GM21825 (cell line): ENCODE results near the gene PHF2.

ENCODE experiments used
- ATAC-seq: cut with Tn5 transposase; IDR thresholded peaks from one replicate; pipeline ENCODE4 v1.9.1; 2021; ENCODE audit warnings: mild to moderate bottlenecking, moderate library complexity; ENCODE audit not compliant: unreplicated experiment

Gene PHF2

DNA sequence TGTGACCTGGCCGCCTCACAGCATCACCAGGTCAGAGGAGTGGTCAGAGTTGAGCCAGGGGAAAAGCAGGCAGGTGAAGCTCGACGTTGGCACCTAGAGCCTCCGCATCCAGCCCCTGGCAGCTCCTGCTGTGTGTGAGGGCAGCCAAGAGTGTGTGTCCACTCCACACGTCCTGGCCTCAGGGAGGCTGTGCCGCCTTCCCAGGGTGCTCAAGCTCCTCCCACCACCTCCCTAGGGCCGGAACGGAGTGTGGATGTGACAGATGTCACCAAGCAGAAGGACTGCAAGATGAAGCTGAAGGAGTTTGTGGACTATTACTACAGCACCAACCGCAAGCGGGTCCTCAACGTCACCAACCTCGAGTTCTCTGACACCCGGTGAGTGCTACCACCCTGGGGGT lies 72.5 kb downstream of the PHF2 start:
- ATAC-seq, result no peak

DNA sequence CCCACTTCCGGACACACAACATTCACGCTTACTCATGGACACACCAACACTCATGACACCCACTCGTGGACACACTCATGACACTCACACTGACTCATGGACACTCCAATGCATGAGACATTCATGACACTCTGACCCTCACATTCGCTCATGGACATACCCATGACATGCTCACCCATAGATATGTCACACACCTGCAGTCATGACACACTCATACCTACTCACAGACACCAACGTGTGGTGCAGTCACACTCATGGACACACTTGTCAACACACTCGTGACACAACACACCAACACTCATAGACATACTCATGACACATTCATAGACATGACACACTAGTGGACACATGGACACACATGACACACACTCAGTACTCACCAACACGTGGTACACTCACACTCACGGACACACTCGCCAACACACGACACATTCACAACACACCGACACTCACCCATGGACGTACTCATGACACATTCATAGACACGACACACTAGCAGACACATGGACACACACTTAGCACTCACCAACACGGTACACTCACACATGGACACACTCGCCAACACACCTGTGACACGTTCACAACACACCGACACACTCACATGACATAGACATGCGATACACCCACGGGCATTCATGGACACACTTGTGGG lies 73.4 kb downstream of the PHF2 start:
- no peak for ATAC-seq

DNA sequence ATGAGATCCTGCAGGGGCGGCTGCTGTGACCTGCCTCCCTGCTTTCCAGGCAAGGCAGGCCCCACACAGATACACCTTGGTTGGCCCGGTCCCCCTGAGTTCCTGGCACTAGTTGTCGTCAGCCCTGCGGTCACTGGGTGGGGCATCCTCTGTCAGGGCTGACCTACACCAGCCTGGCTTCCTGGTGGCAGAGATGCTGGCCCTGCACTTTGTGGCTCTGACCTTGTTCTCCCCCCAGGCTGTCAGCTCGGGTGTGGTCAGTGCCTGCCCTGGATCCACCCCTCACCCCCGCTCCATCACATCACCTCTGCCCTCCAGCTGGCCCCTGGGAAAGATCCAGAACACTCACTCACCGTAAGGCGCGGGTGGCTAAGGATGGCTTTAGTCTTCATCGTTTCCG lies 74.1 kb downstream of the PHF2 start:
- no peak for ATAC-seq

DNA sequence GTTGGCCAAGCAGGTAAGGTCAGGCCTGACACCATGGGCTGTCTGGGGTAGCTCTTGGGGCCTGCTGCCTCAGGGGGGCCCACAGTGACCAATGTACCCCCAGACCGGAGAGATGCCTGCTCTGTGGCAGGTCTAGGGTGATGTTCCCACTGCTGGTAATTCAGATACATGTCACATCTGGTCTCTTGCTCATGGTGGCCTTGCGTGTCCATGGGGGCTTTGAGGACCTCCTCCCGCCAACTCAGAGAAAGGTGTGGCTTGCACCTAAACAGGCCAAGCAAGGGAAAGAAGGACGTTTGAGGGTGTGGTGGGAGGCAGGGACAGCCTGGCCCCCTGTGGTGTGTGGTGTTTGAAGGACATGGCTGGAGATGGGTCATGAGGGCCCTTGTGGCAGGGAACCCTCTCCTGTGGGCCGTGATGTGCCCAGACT lies 75.2 kb downstream of the PHF2 start:
- no peak for ATAC-seq

DNA sequence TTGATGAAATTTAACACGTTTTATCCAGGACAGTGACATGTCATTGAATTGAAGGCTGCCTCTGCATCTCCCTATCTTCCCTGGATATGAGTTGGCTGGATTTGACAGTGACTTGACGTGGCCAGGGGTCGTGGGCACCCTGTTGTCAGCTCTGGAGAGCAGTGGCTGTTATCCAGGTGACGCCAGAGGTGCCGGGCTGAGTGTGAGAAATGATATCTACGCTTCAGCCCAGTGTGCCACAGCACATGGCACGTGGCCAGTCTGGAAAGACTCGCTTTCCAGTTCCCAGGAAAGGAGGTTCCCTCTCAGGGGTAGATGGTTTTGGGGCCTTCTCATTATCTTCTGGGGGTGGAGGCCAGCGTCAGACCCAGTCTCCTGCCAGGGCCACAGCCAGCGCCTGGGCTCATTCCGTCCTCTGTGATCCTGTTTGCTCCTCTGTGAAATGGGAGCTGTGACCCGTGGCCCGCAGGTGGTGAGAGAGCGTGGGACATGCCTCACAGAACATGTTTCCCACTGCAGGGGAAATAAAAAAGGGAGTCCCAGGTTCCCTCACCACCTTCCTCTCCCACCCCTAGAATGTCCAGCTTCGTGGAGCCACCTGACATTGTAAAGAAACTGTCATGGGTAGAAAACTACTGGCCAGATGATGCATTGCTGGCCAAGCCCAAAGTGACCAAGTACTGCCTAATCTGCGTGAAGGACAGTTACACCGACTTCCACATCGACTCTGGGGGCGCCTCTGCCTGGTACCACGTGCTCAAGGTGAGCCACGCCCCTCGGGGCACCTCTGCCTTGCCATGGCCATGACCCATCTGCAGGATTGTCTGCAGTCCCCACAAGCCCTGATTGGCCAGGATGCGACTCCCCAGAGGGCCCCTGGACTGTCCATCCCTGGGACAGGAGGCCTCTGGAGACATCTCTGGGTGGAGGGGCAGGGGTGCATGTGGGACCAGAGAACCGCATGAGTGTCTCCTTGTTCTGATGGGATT lies 76.5 kb downstream of the PHF2 start:
- no peak for ATAC-seq

DNA sequence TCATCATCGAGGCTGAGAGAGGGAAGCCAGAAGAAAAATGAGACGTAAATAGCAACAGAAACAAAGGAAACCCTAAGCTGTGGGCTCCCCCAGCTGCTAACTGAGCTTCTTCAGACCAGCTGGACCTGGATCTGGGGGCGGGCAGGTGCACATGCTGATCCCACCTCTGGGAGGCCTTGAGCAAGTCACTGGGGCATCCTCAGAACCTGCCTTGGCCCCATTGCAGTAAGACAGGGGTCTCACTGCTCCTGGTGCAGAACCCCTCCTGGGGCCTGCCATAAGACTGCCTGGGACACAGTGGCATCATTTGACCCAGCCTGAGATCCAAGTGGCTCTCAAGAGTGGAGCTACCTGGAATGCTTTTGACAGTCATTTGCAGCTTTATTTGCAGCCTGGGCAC lies 77.4 kb downstream of the PHF2 start:
- no peak for ATAC-seq

DNA sequence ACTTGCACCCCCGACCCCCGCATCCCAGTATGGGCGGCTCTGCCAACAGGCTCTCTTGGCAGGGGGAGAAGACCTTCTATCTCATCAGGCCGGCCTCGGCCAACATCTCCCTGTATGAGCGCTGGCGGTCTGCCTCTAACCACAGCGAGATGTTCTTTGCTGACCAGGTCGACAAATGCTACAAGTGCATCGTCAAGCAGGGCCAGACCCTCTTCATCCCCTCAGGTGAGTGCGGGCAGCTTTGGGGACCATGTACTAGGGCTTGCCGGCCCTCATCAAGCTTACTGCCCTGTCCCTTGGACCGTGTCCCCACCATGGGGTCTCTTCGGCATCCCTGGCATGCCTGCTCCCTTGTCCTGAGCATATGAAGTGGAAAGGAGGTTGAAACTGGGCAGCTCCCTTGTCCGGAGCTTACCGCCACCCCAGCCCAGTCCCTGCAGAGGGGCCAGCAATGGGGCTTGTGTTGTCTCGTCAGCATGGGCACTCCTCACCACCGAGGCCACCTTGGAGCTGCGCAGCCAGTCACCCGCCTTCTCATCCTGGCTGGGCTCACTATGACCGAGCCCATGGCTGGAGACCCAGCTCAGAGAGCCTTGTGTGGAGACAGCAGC lies 78.1 kb downstream of the PHF2 start:
- ATAC-seq, result no peak

DNA sequence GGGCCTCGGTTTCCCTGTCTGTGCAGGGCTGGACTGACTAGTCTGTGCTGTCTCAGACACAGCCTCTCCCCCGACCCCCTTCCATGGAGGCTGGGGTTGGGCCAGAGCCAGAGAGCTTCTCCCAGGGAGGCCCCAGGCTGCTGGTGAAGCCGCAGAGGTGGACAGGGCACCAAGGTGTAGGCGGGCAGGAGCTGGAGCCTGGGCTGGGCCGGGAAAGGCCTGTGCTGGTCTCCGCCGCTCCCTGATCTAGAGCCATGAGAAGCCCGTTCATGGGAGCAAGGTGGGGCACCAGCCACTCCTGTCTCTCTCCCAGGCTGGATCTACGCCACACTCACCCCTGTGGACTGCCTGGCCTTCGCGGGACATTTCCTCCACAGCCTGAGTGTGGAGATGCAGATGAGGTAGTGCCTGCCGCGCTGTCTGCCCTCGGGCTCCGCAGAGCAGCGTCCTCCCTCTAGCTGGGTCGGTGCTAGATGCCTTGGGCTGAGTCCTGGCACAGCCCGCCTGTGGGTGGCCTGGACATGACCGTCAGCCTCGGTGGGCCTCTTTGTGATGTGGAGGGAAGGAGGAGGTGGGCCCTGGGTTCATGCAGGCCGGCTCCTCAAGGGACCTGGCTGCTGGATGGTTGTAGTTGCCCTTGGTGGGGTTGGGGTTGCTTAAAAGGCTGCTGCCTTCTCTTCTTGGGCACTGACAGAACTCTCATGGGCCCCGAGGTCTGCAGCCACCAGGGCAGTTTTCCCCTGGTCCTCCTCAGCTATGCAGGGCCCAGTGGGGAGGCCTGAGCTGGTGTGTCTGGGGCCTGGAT lies 79.4 kb downstream of the PHF2 start:
- no peak for ATAC-seq

DNA sequence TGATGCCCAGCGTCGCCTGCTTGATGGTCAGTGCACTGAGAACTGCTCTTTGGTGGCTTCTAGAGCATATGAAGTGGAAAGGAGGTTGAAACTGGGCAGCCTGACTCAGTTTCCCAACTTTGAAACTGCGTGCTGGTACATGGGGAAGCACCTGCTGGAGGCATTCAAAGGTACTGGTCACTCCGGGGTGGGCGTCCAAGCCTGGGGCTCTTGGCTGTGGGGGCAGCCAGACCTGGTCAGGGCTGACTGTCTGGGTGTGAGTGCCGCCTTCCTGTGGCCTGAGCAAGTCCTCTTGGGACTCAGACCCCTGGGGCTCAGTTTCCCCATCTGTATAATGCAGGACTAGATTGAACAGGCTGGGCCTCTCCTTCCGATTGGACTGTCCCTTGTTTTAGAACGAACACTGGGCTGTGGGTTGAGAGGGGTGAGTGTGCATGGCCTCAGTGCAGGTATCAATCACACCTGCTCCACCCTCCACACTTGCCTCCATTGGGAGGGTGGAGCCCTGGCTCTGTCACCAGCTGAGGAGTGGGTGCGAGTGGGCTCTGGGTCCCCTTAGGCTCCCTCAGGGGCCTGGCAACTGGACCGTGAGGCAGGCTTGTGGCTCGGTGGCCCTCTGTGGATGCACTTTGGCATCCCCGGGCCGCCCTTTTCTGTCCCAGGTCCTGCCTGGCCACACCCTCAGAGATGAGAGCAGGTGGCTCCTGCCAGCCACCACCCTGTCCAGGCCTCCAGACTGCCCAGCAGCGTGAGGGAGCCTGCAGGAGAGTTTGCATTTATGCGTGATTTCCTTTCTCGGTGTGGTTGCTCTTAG lies 80.2 kb downstream of the PHF2 start:
- ATAC-seq, result no peak

DNA sequence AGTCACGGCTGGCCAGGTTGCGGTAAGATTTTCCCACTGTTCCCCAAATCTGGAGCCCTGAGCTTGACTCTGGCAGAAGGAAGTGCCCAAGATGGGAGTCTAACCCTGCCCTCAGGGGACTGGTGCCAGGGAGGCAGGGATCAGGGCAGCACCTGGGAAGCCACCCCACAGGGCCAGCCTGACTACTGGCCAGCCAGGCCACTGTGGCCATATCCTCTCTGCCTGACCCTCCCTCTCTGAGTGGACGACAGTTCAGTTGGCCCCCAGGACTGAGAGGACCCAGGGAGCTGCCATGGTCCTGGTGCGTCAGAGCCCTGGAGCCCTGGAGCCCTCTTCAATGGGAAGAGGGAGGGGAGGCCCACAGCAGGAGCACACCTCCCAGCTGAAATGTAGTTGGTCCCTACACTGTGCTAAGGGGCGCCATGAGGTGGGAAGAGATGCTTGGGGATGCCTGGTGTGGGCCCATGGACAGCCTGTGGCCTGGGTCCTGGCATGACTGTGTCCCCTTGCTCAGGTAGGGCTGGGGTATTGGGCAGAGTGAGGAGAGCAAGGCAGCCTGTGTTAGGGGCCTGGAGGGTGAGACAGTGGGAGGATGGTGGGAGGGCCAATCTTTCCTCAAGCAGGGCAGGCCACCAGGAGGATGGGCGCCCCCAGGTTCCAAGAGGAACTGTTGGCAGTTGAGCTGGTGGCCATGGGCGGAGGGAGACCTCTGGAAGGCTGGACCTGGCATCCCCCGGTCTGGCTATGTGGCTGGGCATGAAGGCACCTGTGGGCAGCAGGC lies 81.1 kb downstream of the PHF2 start:
- ATAC-seq, result no peak

DNA sequence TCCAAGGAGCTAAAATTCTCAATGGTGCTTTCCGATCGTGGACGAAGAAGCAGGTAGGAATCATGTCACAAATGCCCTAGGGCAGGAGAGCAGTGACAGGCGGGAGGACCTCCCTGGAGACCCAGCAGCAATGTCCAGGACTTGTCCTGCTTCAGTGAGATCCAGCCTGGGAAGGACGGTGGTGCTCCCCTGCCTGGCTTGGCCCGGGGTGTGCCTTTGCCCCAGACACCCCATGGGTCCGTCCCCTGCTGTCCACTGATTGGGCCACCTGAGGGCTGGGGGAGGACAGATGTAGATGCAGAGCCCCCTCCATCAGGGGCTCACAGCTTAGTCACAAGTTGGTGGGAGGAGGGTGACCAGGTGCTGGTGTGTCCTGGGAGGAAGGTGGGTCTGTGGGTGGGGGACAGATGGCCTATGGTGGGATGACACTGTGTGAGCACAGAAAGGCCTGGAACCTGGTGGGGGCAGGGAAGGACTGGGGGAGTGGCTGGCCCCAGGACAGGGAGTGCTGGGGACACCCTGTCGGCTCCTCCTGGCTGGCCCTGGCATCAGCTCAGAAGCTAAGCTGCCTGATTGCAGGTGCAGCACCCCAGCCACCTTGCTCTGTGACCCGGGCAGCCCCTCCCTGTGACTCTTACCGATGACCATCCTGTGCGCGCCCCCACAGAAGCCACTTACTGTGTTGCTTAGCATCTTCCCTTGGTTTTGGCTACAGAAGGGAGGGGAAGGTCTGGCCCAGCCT lies 82.0 kb downstream of the PHF2 start:
- ATAC-seq, result no peak

DNA sequence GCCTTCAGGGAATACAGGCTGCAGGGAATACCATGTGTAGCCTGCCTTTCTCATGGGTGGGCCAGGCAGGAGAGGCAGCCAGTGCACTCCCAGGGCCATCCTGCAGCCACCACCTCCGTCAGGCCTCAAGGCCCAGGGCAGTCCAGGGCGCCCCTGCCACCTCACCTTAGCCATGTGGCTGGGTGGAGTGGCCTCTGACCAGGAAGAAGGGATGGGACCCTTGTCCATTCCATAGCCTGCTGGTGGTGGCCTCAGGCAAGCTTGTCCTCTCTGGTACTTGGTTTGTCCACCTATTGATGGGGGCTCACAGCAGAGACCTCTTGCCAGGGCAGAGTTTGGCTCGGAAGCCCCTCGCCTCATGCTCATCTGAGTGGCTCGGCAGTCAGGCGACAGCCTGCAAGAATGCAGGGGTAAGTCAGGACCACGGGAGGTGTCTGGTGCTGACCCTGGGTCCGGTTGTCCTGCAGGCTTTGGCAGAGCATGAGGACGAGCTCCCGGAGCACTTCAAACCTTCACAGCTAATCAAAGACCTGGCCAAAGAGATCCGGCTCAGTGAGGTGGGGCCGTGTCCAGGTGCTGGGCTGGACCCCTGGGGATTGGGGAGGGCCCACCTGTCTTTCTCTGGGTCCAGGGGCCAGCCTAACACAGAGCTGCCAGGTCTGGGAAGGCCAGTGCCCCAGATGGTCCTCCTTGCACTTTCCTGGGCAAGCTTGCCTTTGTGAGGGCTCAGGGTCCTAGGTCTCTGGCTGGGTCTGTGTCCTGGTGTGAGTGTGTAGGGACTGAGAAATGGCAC lies 82.9 kb downstream of the PHF2 start:
- no peak for ATAC-seq

DNA sequence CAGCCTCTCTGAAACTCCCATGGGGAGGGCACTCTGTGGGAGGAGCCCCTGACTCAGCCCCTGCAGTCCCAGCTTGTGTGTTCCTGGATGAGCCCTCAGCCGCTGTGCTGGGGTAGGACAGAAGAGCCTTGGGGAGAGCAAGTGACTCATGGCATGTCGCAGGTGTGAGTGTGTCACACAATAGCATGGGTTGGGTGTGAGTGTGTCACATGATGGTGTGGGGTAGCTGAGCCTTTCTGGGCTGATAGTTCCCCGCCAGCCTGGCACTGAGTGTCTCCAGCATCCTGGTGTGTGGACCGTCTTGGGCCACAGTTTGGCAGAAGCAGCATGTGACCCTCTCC lies 83.4 kb downstream of the PHF2 start:
- no peak for ATAC-seq

DNA sequence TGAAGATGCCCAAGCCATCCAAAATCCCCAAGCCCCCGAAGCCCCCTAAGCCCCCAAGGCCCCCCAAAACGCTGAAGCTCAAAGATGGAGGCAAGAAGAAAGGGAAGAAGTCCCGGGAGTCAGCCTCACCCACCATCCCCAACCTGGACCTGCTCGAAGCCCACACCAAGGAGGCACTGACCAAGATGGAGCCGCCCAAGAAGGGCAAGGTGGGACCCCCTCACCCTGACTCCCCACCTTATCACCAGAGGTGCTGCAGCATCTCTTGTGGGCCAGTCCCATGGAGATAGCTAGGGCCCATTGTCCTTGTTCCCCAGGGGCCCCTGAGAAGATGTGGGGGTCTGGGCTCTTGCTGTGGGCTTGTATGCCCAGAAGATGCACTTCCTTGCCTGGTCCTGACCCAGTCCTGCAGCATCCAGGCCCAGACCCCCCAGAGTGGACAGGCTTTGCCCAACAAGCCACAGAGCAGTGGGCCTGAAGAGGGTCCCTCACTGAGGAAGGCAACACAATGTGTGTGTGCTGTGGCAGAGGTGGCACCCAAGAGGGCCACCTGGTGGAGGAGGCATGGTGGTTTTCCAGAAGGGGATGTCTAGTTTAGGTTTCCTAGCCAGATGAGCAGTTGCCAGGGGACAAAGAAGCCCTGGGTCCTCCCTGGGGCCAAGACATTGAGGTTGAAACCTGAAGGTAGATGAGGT lies 84.1 kb downstream of the PHF2 start:
- no peak for ATAC-seq

DNA sequence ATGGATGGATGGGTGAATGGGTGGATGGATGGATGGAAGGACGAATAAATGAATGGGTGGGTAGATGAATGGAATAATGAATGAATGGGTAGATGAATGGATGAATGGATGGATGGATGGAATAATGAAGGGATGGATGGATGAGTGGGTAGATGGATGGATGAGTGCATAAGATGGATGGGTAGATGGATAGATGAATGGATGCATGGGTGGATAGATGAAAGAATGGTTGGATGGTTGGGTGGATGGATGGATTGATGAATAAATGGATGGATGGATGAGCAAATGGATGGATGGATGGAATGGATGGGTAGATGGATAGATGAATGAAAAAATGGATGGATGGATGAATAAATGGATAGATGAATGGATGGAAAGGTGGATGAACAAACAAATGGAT lies 85.2 kb downstream of the PHF2 start:
- ATAC-seq, result no peak

DNA sequence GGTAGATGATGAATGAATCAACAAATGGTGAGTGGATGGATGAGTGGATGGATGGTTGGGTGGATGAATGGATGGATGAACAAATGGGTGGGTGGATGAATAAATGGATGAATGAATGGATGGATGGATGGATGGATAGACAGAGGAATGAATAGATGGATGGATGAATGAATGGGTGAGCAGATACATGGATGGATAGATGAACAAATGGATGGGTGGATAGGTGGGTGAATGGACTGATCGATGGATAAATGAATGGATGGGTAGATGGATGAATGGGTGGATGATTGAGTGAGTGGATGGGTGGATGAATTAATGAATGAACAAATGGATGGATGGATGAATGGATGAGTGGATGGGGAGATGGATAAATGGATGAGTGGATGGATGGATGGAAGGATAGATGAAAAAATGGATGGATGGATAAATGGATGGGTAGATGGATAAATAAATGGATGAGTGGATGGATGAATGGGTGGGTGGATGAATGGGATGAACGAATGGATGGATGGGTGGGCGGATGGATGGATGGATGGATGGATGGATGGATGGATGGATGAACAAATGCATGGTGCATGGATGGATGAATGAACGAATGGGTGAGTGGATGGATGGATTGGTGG lies 85.7 kb downstream of the PHF2 start:
- ATAC-seq, result no peak

DNA sequence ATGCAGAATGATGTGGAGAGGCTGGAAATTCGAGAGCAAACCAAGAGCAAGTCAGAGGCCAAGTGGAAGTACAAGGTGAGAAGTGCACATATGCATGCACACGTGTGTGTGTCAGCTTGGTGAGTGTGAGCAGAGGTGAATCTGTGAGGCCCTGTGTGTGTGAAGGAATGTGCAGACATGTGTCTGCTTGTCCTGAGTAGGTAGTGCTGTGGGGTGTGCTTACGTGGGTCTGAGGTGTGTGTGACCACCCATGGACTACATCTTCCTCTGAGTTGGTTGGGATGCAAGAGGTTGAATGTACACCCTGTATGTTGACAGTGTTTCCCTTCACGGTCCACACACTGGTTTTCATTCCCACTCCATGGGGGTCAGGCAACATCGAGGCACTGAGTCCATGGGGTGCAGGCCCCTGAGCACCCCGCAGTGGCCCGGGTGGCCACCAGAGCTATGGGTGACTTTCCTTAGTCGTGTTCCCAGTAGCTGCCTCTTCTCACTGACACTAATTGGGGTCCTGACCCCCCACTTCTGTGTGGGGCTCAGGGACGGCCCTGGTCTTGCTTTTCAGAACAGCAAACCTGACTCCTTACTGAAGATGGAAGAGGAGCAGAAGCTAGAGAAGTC lies 86.7 kb downstream of the PHF2 start:
- ATAC-seq, result no peak
